Left ventricle myocardium inferior (tissue), 1 donor: ENCODE measurements around the gene CTRB1. TPM values are rescaled to one million over a fixed set of nuclear protein-coding genes. Genes with fewer than 3 reads are reported as not detected.

Experiments used
- DNase-seq: peaks from one replicate; pipeline ENCODE4 v3.0.0-alpha.2; 2020
- H3K27ac ChIP-seq: fragments of 200-600 bp; replicated peaks from 2 replicates; pipeline ENCODE4 v1.8.0; 2021
- H3K27me3 ChIP-seq: fragments of 200-600 bp; 2 replicates; pipeline ENCODE4 v1.8.0; 2021; ENCODE audit warnings: low read depth
- H3K36me3 ChIP-seq: fragments of 200-600 bp; 2 replicates; pipeline ENCODE4 v1.8.0; 2021
- H3K4me1 ChIP-seq: fragments of 200-600 bp; 2 replicates; pipeline ENCODE4 v1.8.0; 2021
- H3K4me3 ChIP-seq: fragments of 200-600 bp; 2 replicates; pipeline ENCODE4 v1.8.0; 2021; ENCODE audit warnings: mild to moderate bottlenecking, moderate library complexity
- H3K9me3 ChIP-seq: fragments of 200-600 bp; replicated peaks from 2 replicates; pipeline ENCODE4 v1.8.0; 2021
- intact Hi-C: fragments of 100-400 bp; cut with micrococcal nuclease; formaldehyde crosslinking; loops from one replicate; pipeline ENCODE4 v1.11.0; 2022
- total RNA-seq: library from RNA; stranded (reverse); fragmentation: NEBNext Ultra II Directional; extraction: Animal tissue kit (Norgen Biotek cat#: 25700); gene quantifications from one replicate; pipeline ENCODE4 v1.2.1, GENCODE V29; 2021
- TF ChIP-seq, protein P1 (sequence below): fragments of 200-600 bp; IDR thresholded peaks from 2 replicates; pipeline ENCODE4 v1.8.0; 2021; ENCODE audit warnings: antibody characterized with exemption, mild to moderate bottlenecking, borderline replicate concordance
- donor health status: DM: no; HTN: yes; CAD: no; lungs with severe emphysema.

CTRB1 gene
- total RNA-seq, 1 donor from 2014 or later: not detected

DNA sequence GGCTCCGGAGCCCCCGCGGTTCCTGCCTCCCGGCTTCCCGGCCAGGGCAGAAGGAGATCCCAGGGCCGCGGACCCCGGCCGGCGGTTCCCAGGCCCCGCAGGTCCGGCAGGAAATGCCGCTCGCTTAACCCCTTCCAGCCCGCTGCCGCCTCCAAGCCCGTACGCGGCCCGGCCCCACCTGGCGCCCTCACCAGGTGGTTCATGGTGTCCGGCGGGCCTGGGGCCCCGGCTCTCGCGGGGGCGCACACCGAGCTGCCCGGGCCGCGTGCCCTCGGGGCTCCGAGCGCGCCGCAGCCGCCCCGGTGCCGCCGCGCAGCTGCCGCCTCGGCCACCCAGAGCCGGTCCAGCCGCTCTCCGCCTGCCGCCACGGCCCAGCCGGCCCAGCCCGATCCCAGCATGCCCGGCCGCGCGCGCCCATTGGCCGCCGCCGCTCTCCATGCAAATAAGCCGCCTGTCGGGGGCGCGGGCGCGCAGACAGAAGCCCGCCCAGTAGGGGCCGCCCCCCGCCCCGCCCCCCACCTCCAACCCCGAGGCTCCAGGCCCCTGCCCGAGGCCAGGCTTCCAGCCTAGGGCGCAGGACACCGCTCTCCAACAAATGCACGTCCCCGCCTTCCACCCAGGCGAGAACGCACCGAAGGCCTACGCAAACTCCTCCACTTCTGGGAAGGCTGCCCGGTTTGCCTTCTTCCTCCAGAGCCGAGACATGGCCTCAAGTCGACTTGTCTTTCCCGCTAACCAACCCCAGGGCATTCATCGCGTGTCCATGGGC lies 32.7 kb downstream of the CTRB1 start, which contains the start of gene BCAR1:
Gene BCAR1, minus strand, starts transcription at position 345 of the 769 bp plus-strand sequence. Its CDS starts 142 bp downstream, at position 203.
- no peaks in the 10 kb centered on the region for H3K36me3 ChIP-seq
- peak within 1 kb of the TSS; percentile 97 for H3K4me3 ChIP-seq
- no peaks in the 10 kb centered on the region for H3K27me3 ChIP-seq
- H3K9me3 ChIP-seq: no peaks in the 10 kb centered on the region
- peaks cover 97% of the 10 kb centered on the region for H3K4me1 ChIP-seq
- intact Hi-C loops: no loop called here
- TF ChIP-seq, protein P1, sequence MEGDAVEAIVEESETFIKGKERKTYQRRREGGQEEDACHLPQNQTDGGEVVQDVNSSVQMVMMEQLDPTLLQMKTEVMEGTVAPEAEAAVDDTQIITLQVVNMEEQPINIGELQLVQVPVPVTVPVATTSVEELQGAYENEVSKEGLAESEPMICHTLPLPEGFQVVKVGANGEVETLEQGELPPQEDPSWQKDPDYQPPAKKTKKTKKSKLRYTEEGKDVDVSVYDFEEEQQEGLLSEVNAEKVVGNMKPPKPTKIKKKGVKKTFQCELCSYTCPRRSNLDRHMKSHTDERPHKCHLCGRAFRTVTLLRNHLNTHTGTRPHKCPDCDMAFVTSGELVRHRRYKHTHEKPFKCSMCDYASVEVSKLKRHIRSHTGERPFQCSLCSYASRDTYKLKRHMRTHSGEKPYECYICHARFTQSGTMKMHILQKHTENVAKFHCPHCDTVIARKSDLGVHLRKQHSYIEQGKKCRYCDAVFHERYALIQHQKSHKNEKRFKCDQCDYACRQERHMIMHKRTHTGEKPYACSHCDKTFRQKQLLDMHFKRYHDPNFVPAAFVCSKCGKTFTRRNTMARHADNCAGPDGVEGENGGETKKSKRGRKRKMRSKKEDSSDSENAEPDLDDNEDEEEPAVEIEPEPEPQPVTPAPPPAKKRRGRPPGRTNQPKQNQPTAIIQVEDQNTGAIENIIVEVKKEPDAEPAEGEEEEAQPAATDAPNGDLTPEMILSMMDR: peak; percentile 39
- peak; percentile 92 for DNase-seq
- H3K27ac ChIP-seq: peak within 1 kb of the TSS; percentile 98

DNA sequence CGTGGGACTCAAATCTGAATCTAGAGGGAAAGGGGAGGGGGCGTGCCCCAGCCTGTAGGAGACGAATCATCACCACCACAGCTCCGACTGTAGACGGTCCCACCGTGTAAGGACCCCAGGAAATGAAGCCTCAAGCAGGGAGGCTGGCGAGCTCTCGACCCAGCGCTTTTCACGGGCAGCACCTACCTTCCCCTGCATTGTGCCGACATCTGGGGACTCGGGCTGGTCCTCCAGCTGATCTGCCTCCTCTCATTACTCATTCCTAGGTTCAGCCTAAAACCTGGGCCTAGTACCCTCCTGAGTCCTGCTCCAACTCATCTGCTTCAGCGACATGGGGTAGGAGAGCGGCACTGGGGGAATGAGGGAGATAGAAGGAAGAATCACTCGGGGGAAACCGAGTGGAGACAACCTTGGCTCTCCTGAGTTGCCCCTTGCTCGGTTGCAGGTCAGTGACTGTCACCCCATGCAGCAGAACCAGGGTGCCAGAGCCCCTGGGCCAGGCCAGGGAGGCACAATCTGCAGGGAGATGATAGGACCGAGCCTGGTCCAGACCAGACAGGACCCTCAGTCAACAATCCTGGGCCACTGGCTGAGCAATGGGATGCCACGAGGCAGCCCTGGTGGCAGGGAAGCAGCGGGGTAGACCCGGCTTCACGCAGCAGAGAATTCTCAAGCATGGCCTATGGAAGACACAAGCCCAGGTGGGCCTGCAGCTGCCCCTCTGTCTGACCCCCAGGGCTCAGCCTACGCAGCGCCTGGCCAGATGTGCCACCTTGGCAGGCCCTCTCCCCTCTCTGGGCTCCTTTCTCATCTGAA lies 33.5 kb downstream of the CTRB1 start:
- Histone ChIP-seq H3K4me3 (peak overlapping the region; percentile 97), H3K36me3 (no peaks in the 10 kb centered on the region), H3K4me1 (peaks cover 97% of the 10 kb centered on the region), H3K27ac (peak overlapping the region; percentile 98), H3K27me3 (no peaks in the 10 kb centered on the region), H3K9me3 (no peaks in the 10 kb centered on the region)
- DNase-seq: peak; percentile 12
- TF ChIP-seq, protein P1: no peak
- intact Hi-C loops: no loop called here

DNA sequence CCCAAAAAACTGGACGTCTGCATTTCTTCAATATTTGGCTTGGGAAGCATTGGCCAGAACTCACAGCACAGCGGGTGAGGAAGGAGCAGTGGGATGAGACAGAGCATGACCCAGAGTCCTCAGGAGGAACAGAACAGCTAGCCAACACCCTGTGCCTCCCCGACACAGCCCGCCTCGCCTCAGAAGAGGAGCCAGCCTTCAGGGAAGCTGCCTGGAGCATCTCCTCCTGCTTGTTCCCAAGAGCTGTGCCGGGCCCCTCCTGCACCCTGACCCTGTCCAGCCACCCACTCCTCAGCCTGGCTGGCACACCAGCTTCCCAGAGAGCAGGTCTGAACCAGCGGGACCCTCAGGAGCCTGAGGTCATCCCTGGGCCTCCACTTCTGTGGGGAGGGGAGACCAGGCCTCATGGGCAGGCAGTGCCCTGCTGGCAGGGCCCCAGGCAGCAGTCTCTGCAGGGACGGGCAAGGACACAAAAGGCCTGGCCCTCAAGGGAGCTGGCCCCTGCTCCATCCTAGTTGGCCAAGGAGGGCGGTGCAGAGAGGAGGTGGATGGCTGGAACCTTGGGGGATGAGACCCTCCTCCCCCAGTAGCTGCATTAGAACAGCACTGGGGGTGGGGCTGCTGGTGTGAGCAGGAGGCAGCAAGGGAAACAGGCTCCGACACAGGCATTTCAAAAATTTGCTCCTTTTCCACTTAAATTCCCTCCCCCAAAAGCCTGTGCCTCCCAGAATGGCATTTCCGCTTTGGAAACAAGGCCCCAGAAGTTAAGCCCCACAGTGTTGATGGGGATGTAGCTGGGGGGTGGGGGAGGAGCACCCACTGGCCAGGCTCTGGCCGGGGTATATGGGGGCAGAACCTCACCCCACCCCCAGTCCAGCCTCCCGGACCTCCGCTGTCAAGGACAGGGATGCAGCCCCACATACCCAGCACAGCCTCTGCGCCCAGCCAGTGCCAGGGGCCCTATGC lies 34.4 kb downstream of the CTRB1 start:
- Histone ChIP-seq H3K9me3 (no peaks in the 10 kb centered on the region), H3K36me3 (no peaks in the 10 kb centered on the region), H3K4me1 (peaks cover 97% of the 10 kb centered on the region), H3K4me3 (no peak overlapping the region), H3K27me3 (no peaks in the 10 kb centered on the region), H3K27ac (peak overlapping the region; percentile 98)
- intact Hi-C loops: no loop called here
- DNase-seq: no peak
- TF ChIP-seq, protein P1: no peak

DNA sequence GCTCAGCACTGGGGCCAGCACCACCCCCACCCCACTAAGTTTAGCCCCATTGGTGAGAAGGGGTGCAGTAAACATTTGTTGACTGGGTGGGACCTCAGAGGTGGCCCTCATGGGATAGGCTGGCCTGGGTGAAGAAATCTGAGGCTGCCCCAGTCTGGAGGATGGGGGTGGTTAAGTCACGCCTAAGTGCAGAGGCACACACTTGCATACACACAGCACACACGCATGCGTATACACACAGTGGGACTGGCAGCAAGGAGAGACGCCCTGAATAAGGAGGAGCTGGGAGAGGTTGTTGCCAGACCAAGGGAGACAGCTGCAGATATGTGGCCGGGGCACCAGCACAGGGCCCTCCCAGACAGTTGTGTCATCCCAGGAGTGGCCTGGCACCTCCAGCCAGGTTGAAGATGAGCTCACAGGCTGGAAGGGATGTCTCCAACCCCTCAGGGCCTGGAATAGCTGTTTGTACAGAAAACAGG lies 35.6 kb downstream of the CTRB1 start:
- no peaks in the 10 kb centered on the region for H3K36me3 ChIP-seq
- no peak for DNase-seq
- peak overlapping the region; percentile 31 for H3K4me3 ChIP-seq
- H3K27ac ChIP-seq: peak overlapping the region; percentile 98
- TF ChIP-seq, protein P1: no peak
- H3K9me3 ChIP-seq: no peaks in the 10 kb centered on the region
- H3K4me1 ChIP-seq: peaks cover 97% of the 10 kb centered on the region
- no peaks in the 10 kb centered on the region for H3K27me3 ChIP-seq
- intact Hi-C loops: no loop called here
